ENCODE measurements around the gene WNT8A.
"Not testable (repeated sequence)": the region's sequence is repeated elsewhere in the genome, so short reads cannot be mapped to it uniquely, and the experiment has no call there.

The WNT8A gene, protein sequence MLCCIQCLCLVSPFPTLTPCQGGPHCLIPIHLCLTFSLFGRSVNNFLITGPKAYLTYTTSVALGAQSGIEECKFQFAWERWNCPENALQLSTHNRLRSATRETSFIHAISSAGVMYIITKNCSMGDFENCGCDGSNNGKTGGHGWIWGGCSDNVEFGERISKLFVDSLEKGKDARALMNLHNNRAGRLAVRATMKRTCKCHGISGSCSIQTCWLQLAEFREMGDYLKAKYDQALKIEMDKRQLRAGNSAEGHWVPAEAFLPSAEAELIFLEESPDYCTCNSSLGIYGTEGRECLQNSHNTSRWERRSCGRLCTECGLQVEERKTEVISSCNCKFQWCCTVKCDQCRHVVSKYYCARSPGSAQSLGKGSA

DNA sequence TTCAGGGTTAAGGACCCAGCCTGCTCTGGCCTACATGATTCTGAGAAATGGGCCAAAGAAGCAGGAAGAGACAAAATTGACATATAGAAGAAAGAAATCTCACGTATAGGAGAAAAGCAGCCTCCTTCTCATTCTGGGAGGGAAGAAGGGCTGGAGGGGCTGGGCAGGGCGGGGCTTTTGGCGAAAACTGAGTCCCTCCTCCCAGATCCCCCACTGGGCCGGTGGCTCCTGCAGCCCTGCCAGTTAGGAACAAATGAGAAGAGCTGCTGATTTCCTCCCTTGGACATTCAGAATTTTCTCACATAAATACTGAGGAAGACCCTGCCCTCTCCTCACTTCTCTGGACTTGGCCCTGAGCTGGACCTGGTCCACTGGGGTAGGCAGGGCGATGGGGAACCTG lies at the start of gene WNT8A:
Gene WNT8A (plus strand): TSS at position 332 of the 400 bp plus-strand sequence. CDS start 95 bp downstream, outside the sequence.
- no peaks in the 10 kb centered on the region for H3K9me3 Mint-ChIP-seq
- peaks cover 6% of the 10 kb centered on the region for H3K4me1 Mint-ChIP-seq

DNA sequence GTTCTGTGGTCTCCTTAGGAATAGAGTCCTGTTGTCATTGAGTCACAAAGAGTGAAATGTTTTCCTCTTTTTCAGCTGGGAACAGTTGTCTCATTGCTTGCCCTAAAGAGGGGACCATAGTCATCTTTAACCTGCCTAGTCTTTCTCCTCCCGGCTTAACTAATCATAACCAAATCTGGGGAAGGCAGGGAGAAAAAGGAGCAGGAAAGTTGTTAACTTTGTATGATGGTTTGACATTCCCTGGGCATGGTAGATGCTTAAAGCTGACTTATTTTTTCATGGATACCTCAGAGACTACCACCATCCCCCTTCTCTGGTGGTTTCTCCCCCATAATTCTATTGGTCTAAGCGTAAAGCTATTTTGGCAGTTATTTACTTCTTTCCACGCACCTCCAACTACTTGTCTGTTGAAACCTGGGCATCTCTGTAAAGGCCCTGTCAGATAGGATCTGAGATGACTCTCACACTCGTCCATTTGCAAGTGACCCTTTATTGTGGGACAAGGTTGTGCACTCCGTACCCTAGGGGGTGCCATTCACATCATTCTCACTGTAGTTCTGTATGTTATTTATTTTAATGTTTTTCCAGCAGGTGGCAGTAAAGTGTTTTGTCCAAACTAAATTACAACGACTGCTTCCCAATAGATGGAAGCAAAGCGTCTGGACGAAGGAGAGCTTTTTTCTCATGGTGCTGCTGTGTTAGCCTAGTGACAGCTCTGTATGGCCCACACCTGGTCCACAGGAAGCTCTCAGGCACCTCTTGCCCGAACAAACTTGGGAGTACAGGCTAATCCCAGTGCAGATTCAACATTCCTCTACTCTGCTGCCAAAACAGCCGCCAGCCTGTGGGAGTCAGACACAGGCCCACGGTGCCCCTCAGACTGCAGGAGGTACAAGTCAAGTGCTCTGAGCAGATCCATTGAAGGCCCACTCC lies 48.0 kb upstream of the WNT8A start:
- Mint-ChIP-seq H3K4me3 (no peak overlapping the region), H3K36me3 (peaks cover 2% of the 10 kb centered on the region), H3K27ac (peak overlapping the region; percentile 31), H3K9me3 (no peaks in the 10 kb centered on the region), H3K27me3 (no peaks in the 10 kb centered on the region), H3K4me1 (peaks cover 17% of the 10 kb centered on the region)
- ATAC-seq (ENCODE audit: low read depth) (peak; percentile 43), DNase-seq (ENCODE audit: low spot score in 2 of 2) (peak; percentile 51 to 71)

More for the DNA sequence above, at the start of gene WNT8A:
- peaks cover 3% of the 10 kb centered on the region for H3K27me3 Mint-ChIP-seq
- peak within 1 kb of the TSS; percentile 47 for H3K27ac Mint-ChIP-seq
- H3K36me3 Mint-ChIP-seq, result no peaks in the 10 kb centered on the region
- H3K4me3 Mint-ChIP-seq, result no peak within 1 kb of the TSS
- ATAC-seq (ENCODE audit: low read depth) (no peak), DNase-seq (ENCODE audit: low spot score in 2 of 2) (no peak)

DNA sequence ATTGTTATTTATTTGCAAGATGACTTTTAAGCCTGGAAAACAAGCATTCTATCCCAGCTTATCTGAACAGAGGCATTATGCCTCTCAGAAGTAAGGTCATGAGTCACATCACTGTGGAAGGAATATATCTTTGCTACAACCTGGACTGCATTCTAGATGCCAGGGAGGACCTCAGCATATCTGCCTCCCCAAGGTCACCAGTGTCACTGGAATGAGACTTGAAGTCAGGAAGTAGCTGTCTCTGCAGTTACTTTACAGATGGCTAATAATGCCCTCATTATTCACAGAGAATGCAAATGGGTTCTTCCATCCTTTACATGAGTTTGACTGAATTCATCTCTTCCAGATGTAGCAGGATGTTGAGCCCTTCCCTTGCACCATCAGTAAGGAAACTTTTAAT lies 46.6 kb upstream of the WNT8A start:
- DNase-seq (ENCODE audit: low spot score in 2 of 2) (no peak), ATAC-seq (ENCODE audit: low read depth) (no peak)
- H3K9me3 Mint-ChIP-seq, result no peaks in the 10 kb centered on the region
- H3K4me1 Mint-ChIP-seq, result peaks cover 15% of the 10 kb centered on the region
- no peak overlapping the region for H3K27ac Mint-ChIP-seq
- no peak overlapping the region for H3K4me3 Mint-ChIP-seq
- no peaks in the 10 kb centered on the region for H3K27me3 Mint-ChIP-seq
- H3K36me3 Mint-ChIP-seq, result peaks cover 2% of the 10 kb centered on the region

DNA sequence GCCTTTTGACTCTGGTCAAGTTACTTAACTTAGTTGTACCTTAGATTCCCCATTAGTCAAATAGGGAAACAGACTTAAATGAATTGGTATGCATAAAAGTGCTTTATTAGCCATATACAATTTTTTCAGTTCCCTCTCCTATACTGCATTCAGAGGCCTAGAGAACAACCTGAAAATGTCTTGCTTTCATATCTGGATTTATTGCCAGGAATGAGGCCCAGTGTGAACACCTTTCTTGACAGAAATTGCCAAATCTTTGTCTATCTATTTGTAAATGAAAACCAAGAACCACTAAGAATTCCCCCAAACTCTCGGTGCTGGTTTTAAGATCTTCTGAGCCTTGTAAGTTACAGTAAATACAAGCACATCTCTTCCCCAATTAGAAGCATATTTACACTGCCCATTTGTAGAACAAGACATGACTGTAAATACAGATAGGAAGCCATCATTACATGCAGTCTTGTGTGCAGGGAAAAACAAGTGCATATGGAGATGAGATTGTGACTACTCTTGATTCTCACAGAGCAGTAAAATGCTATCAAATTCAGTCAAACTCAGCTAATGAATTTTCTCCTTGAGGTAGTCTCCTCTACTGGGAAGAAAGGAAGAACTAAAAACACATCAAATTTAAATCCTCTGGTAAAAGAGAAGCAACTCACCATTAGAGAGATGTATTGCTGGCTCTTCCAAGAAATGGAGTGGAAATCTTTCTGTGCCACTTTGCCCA lies 45.8 kb upstream of the WNT8A start:
- DNase-seq (ENCODE audit: low spot score in 2 of 2) (no peak), ATAC-seq (ENCODE audit: low read depth) (no peak)
- Mint-ChIP-seq H3K4me1 (peaks cover 15% of the 10 kb centered on the region), H3K27me3 (no peaks in the 10 kb centered on the region), H3K36me3 (peaks cover 2% of the 10 kb centered on the region), H3K27ac (peak overlapping the region; percentile 48), H3K4me3 (no peak overlapping the region), H3K9me3 (no peaks in the 10 kb centered on the region)

DNA sequence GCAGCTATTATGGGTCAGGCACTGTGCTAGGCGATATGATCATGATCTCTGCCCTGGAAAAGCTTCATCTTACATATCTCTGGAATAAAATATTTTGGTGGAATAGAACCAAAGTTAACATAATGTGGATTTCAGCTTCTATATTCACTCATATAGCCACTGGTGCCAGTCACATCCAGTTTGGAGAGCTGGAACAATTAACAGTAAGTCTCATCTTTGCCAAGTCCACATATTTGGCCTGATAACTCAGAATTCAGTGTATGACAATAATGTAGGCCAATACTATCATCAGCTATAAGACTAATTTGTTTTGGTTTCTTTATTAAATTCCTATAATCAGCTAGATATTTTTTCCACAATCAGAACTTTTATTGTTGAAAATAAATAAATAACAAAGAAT lies 45.0 kb upstream of the WNT8A start:
- Mint-ChIP-seq H3K27ac (no peak overlapping the region), H3K27me3 (no peaks in the 10 kb centered on the region), H3K4me3 (no peak overlapping the region), H3K9me3 (no peaks in the 10 kb centered on the region), H3K4me1 (peaks cover 11% of the 10 kb centered on the region), H3K36me3 (peaks cover 2% of the 10 kb centered on the region)
- DNase-seq (ENCODE audit: low spot score in 2 of 2) (no peak), ATAC-seq (ENCODE audit: low read depth) (no peak)

DNA sequence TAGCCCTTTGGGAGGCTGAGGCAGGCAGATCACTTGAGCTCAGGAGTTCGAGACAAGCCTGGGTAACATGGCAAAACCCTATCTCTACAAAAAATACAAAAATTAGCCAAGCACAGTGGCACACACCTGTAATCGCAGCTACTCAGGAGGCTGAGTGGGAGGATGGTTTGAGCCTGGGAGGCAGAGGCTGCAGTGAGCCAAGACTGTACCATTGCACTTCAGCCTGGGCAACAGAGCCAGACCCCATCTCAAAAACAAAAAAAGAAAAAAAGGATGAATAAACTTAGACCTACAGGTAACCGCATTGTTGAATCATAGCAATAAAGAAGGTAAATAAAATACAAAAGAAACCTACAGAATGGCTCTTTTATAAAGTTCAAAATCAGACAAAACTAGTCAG lies 38.5 kb upstream of the WNT8A start:
- H3K27ac Mint-ChIP-seq; ATAC-seq (ENCODE audit: low read depth); H3K4me1 Mint-ChIP-seq; DNase-seq (ENCODE audit: low spot score in 2 of 2); H3K4me3 Mint-ChIP-seq; H3K27me3 Mint-ChIP-seq; H3K36me3 Mint-ChIP-seq; H3K9me3 Mint-ChIP-seq: not testable (repeated sequence)

DNA sequence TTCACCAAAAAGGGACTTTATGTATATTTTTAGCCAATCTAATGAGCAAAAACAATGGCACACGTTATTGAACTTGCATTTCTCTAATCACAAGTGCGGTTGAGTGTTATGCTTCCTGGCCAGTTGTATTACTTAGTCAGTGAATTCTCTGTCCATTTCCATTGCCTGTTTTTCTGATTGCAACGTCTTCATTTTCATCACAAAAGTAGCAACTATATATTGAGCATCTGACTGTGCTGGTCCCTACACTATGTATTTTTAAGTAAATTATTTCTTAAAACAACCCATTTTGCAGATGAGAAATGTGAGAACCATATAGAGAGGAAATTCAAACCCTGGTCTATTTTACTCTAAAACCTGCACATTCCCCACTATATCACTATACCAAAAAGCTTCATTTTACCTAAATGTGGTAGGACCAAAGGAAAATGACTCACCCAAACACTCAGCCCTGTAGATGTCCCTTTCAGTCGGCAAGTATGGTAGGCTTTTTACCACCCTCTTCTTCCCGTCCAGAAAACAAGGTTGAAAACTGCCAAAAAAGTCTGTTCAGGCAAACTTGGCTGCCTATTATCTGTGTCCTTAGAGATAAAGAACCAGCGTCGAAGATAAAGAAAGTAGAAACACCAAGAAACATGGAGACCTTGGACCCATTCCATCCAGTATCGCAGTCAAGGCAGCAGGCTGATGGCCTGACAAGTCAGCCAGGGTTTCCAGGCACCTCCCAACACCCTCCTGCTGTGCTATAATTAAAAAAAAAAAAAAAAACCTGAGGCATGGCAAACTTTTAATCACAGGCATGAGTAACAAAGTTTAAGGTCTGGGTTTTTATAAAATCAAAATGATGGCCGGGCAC lies 32.2 kb upstream of the WNT8A start:
- Mint-ChIP-seq H3K36me3 (no peaks in the 10 kb centered on the region), H3K4me3 (no peak overlapping the region), H3K27me3 (no peaks in the 10 kb centered on the region), H3K4me1 (peaks cover 3% of the 10 kb centered on the region), H3K27ac (no peak overlapping the region), H3K9me3 (no peaks in the 10 kb centered on the region)
- no peak for DNase-seq (ENCODE audit: low spot score in 2 of 2)
- no peak for ATAC-seq (ENCODE audit: low read depth)

DNA sequence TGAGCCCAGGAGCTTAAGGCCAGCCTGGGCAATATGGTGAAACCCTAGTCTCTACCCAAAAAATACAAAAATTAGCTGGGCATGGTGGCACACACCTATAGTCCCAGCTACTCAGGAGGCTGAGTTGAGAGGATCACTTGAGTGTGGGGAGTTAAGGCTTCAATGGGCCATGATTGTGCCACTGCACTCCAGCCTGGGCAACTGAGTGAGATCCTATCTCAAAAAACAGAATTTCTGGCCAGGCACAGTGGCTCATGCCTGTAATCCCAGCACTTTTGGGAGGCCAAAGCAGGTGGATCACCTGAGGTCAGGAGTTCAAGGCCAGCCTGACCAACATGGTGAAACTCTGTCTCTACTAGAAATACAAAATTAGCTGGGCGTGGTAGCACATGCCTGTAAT lies 31.1 kb upstream of the WNT8A start:
- not testable (repeated sequence) for H3K4me1 Mint-ChIP-seq; H3K9me3 Mint-ChIP-seq; H3K36me3 Mint-ChIP-seq; H3K27me3 Mint-ChIP-seq; H3K4me3 Mint-ChIP-seq; H3K27ac Mint-ChIP-seq; ATAC-seq (ENCODE audit: low read depth); DNase-seq (ENCODE audit: low spot score in 2 of 2)

DNA sequence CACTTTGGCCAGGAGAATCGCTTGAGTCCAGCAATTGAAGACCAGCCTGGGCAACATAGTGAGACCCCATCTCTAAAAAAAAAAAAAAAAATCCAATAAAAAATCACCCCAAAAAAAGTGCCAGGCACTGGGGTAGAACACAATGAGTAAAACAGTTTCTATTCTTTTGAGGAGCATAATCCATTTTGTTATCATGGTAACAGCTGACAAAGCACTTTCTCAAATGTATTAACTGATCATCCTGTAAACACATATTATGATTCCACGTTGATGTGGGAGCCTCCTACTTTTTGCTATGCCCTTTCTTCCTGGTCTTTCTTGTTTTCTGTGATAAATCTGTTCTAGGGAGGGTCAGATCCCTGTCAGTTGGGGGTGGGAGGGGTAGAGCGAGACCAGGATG lies 30.3 kb upstream of the WNT8A start:
- H3K27me3 Mint-ChIP-seq, result no peaks in the 10 kb centered on the region
- DNase-seq (ENCODE audit: low spot score in 2 of 2), result no peak
- no peaks in the 10 kb centered on the region for H3K36me3 Mint-ChIP-seq
- H3K27ac Mint-ChIP-seq, result no peak overlapping the region
- H3K9me3 Mint-ChIP-seq, result no peaks in the 10 kb centered on the region
- H3K4me3 Mint-ChIP-seq, result no peak overlapping the region
- no peak for ATAC-seq (ENCODE audit: low read depth)
- H3K4me1 Mint-ChIP-seq, result peaks cover 3% of the 10 kb centered on the region

DNA sequence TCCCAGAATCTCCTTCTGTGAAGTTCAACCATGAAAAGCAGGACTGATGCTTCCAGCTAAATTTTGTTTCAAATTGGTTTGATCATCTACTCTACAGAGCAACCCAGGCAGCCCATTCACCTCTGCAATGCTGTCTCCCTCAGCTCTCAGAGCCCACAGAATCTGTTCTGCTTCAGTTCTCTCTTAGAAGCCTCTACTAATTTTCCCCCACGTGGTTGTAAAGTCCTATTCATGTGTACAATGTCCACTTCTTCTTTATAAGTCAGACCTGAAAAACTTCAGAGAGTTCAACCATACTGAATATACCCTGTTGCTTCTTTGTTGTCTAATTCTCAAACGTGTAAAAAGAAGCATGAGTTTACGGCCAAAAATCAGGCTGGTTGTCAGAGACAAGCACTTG lies 29.6 kb upstream of the WNT8A start:
- ATAC-seq (ENCODE audit: low read depth), result no peak
- H3K4me1 Mint-ChIP-seq, result peaks cover 3% of the 10 kb centered on the region
- no peaks in the 10 kb centered on the region for H3K9me3 Mint-ChIP-seq
- no peaks in the 10 kb centered on the region for H3K27me3 Mint-ChIP-seq
- DNase-seq (ENCODE audit: low spot score in 2 of 2), result no peak
- H3K36me3 Mint-ChIP-seq, result no peaks in the 10 kb centered on the region
- H3K27ac Mint-ChIP-seq, result no peak overlapping the region
- no peak overlapping the region for H3K4me3 Mint-ChIP-seq

DNA sequence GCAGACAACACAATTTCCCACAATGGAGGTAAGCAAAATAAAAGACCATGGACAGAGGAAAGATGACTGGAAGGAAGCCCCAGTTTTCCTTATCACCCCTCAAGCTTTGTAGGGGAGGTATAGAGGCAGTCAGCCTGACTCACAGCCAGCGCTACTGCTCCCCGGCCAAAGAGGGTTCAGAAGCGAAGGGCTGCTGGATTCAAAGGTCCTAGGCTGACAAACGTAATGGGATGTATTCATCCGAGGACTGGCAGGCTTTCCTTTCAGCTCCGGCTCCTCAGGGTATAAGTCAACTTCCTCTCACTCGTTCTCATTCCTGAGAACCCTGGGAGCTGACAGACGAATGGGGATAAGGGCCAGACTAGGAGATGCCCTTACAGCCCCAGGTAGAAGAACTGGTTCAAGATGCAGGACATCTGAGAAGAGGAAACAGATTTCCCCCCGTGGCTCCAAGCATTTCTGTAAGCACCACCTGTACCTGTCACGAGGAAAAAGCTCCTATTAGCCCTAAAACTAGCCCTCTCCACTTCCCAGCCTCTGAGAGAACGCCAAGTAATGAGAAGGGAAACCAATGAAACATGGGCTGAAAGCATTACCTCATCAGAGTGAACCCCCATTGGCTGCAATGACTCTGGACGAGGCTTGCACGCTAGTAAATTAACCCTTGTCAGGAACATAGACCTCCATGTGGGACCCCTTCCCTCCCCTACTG lies 28.8 kb upstream of the WNT8A start:
- Mint-ChIP-seq H3K27ac (no peak overlapping the region), H3K27me3 (no peaks in the 10 kb centered on the region), H3K4me3 (no peak overlapping the region), H3K36me3 (no peaks in the 10 kb centered on the region), H3K9me3 (no peaks in the 10 kb centered on the region), H3K4me1 (peaks cover 3% of the 10 kb centered on the region)
- ATAC-seq (ENCODE audit: low read depth), result no peak
- no peak for DNase-seq (ENCODE audit: low spot score in 2 of 2)

DNA sequence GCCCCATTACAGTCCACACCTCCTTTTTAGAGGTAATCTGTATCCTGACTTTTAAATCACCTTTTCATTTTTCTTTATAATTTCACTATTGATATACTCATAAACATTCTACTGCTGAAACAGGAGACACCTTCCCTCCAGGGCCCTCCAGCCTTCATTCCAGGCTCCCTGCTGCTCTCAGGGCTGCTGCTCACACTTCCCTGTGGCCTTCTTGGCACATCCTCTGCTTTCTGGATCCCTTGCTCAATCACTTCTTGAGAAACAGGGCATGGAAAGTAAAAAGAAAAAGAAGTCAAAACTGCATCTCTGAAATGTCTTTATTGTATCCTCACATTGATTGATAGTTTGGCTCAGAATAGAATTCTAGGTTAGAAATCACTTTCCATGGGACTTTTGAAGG lies 19.3 kb upstream of the WNT8A start:
- H3K4me3 Mint-ChIP-seq, result no peak overlapping the region
- H3K4me1 Mint-ChIP-seq, result peaks cover 4% of the 10 kb centered on the region
- ATAC-seq (ENCODE audit: low read depth) (no peak), DNase-seq (ENCODE audit: low spot score in 2 of 2) (no peak)
- H3K9me3 Mint-ChIP-seq, result no peaks in the 10 kb centered on the region
- no peaks in the 10 kb centered on the region for H3K27me3 Mint-ChIP-seq
- H3K27ac Mint-ChIP-seq, result no peak overlapping the region
- H3K36me3 Mint-ChIP-seq, result no peaks in the 10 kb centered on the region

DNA sequence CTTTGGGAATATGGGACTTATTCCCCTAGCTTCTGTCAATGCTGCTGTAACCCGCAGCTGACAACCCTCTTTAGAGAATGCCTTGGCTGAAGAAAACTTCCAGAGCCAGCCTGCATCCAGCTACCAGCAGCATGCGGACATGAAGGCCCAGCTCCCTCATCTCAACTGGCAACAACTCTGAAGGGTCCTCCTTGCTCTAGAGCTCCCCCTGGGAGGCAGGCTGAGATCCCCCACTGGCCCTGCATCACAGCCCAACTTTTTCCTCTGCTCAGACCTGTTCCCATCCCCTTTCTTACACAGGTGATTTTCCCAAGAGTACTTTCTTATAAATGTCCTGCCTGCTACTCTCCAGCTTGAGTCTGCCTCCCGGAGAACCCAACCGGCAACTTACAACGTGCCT lies 18.7 kb upstream of the WNT8A start:
- no peaks in the 10 kb centered on the region for H3K27me3 Mint-ChIP-seq
- H3K27ac Mint-ChIP-seq, result no peak overlapping the region
- H3K9me3 Mint-ChIP-seq, result no peaks in the 10 kb centered on the region
- no peak for ATAC-seq (ENCODE audit: low read depth)
- no peak for DNase-seq (ENCODE audit: low spot score in 2 of 2)
- no peak overlapping the region for H3K4me3 Mint-ChIP-seq
- H3K36me3 Mint-ChIP-seq, result no peaks in the 10 kb centered on the region
- peaks cover 4% of the 10 kb centered on the region for H3K4me1 Mint-ChIP-seq
